Stimulated activated CD4-positive, alpha-beta T cell treated with anti-CD3 and anti-CD28 coated beads, Interleukin-1b, Interleukin-23, amount 100 ng/mL, for 4 hours (primary cell): ENCODE measurements around the gene UROD.
"Not testable (repeated sequence)": the region's sequence is repeated elsewhere in the genome, so short reads cannot be mapped to it uniquely, and the experiment has no call there.

Source experiments
- DNase-seq, 2 donors: peaks; one replicate each; pipeline ENCODE4 v3.0.0-alpha.2; 2020; ENCODE audit warnings: low read depth in 2 of 2

Gene UROD

DNA sequence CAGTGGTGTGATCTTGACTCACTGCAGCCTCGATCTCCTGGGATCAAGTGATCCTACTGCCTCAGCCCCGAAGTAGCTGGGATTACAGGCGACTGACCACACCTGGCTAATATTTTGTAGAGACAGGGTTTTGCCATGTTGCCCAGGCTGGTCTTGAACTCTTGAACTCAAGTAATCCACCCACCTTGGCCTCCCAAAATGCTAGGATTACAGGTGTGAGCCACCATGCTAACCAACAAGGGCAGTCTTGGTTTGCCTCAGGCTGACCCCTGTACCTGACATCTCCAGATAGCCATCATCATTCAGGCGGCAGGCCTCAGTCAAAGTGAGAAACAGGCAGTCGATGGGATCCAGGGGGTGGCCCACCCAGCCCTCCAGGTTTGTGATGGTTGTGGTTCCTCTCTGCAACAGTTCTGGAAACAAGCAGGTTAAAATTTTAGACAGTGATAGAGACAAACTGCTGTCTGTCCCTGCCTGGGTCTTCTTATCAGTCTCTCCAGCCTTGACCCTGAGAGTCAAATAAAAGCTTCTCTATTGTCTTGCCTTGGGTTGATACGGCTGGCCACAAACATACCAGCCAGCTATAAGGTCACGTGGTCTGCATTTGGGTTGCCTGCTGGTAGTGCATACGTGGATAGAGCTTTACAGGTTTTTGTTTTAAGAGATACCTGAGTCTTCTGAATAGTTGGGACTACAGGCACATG is 26.8 kb downstream of the UROD start:
- DNase-seq = no peak

GRCh38 chr1:45040297-45040696 is 28.2 kb downstream of the UROD start:
- DNase-seq = no peak

- no peak for DNase-seq
Observed at GRCh38 chr1:45043094-45043493, 31.0 kb downstream of the UROD start.

- DNase-seq = no peak
Observed at GRCh38 chr1:45044916-45045315, 32.9 kb downstream of the UROD start.

GRCh38 chr1:45047032-45047431 is 35.0 kb downstream of the UROD start:
- no peak for DNase-seq

GRCh38 chr1:45051005-45051772 is 39.1 kb downstream of the UROD start:
- DNase-seq = no peak

- DNase-seq = no peak
Observed at GRCh38 chr1:45057542-45057941, 45.5 kb downstream of the UROD start.

DNA sequence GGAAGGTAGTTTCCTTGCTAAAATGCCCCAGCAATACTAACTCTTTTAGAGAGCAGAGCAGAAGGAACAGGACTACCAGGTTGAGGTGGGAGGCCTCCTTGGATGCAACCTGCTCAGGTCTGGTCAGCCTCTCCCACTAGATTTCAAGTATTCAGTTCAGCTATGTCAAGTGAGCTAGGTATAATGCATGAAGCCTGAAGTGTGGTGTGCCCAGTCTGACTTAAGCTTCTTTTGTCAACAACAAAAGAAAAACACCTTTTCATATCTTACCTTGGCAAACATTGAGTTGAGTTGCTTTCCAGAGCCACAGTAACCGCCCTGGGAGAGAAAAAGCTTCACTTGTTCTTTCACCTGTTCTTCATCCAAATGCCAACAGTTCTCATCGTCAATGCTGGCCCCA is 47.8 kb downstream of the UROD start:
- DNase-seq = no peak

DNA sequence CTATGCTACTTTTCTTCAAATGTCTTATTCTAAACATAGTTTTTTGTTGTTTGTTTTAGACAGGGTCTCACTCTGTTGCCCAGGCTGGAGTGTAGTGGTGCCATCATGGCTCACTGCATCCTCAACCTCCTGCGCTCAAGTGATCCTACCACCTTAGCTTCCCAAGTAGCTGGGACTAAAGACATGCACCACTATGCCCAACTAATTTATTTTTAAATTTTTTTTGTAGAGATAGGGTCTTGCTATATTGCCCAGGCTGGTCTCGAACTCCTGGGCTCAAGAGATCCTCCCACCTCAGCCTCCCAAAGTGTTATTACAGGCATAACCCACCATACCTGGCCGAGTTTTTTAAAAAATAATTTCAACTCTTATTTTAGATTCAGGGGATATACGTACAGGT is 50.4 kb downstream of the UROD start:
- DNase-seq = not testable (repeated sequence)

- DNase-seq = no peak
Observed at GRCh38 chr1:45065083-45065482, 53.0 kb downstream of the UROD start.
